Activated CD8-positive, alpha-beta memory T cell treated with anti-CD3 and anti-CD28 coated beads, Interleukin-2, amount 50 U/mL, for 48 hours (primary cell): ENCODE measurements around the gene HMMR.

Experiments used
- DNase-seq: peaks from one replicate; pipeline ENCODE4 v3.0.0-alpha.2; 2020

Gene HMMR

DNA sequence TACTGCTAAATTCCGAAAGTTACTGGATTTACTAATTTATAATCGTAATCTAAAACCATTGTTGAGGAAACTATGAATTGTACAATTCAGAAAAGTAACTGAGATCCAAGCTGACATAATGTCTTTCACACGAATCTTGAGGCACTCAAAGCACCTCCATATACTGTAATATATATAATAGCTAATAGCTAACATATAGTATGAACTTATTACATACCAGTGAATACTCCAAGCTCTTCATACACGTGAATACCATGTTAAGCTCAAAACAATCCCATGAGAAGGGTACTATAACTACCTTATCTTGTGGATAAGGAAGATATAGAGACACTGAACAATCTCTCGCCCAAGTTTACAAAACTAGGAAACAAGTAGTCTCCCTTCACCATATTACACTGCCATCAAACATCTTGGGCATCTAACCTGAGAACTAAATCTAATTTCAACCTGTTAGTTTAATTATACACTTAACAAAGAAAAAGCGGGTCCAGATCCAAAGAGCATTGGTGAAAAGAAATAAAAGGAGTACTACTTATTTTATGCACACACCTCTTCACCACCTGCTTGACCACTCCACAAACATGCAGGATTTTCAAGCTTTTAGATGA is 1.6 kb upstream of the HMMR start:
- no peak for DNase-seq

DNA sequence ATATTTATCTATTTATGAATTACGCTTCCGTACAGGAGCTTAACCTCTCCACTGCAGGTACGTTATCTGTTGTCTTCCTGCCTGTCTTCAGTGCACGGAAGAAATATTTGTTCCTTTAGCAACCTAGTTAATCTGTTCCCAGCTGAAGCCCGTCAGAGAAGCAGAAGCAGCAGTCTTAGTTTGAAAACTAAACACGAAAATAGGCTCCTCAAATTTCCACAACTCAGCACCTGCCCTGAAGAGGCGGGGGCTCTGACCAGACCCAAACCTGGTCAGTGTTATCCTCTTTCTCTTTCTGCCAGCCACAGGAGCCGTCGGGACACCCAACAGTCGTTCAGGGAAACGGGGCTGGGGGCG is 992 bp upstream of the HMMR start:
- no peak for DNase-seq

DNA sequence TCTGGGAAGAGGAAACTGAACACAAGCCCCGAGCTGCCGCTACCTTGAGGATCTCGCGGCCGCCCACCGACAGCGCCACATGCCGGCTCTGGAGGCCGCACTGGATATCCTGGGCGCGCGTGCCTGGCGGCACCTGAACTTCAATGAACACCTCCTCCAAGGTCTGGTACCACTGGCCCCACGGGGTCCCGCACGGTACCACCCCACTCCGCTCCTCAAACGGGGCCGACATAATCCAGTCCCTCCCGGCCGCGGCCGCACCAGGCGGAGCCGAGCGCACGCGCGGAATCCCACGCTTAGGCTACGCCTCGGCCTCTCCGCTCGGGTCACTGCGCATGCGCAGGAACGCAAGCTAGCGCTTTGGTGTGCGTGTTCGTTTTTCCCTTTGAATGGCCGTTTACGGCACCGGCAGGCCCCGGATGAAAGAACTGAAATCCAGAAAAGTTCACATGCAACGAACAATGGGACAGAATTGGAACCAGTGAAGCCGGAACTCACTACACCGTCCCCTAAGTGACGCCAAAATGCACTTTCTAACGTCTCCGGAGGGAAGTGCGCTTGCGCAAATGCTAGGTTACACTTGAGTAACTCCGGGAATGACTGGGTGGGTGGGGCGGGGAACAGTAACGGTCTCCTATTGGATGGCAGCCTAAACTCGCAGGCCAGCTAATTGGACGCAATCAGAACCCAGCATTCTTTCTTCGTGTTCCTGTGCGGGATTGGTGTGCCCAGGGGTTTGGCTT is 442 bp upstream of the HMMR start, which contains the start of gene NUDCD2:
NUDCD2 (minus strand) TSS at position 284 of the 743 bp plus-strand sequence; CDS start at position 232, 52 bp downstream.
- peak; percentile 98 for DNase-seq

DNA sequence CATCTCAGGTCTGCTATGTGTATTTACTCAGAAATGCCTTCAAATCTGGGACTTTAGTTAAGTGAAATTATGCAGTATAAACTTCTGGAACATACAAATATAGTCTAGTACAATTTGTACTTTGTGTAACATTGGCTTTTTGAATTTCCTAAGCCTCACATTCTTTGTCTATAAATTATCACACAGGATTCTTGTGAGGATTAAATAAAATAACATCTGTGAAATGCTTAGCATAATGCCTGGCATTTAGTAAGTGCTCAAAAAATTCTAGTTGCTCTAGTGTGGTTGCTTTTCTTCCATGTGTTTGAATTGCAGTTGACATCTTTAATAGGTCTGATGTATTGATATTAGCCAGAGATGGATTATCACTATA is 2.6 kb downstream of the HMMR start:
- DNase-seq: no peak

DNA sequence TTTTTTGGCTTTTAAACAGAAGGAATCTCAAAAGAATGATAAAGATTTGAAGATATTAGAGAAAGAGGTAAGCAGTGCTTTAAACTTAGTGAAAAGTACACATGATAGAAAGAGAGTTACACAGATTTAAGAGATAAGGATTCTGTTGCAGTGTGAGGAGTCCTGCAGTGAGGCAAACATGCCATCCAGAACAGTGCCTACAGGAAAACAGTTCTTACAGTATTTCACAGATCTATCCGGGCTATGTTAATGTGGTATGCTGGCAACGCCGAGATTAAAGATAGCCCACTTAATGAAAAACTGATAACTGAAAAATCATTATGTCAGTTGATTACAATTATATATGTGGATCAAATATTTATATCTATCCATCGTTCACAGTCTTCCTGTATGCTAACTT is 7.2 kb downstream of the HMMR start:
- no peak for DNase-seq

DNA sequence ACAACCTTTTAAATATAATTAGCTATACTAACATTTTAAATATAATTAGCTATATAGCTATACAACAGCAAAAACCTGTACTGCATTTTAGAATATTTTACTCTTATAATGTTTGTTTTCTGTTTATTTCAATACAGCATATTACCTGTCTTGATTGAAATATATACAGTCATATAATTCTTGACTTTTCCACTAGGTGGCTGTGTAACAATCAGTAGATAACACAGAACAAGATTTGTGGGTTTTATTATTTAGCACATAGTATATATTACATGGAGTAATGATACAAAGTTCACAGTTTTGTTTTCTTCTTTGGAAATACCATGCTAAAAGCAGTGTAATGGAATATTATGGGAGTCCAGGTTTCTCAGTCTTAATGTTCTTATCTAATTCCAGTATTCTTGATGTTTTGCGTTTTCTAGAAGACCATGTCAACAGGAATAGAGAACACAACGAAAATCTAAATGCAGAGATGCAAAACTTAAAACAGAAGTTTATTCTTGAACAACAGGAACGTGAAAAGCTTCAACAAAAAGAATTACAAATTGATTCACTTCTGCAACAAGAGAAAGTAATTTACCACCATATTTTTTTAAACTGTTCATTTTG is 13.3 kb downstream of the HMMR start:
- no peak for DNase-seq

DNA sequence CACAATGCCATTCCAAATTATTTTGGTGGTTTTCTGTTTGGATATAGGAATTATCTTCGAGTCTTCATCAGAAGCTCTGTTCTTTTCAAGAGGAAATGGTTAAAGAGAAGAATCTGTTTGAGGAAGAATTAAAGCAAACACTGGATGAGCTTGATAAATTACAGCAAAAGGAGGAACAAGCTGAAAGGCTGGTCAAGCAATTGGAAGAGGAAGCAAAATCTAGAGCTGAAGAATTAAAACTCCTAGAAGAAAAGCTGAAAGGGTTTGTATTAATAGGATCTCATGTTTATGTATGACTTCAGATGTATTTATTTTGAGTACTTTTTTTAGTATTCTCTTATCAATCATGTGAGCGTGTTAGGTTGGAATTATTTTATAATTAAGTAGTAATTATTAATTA is 15.0 kb downstream of the HMMR start:
- DNase-seq: no peak

DNA sequence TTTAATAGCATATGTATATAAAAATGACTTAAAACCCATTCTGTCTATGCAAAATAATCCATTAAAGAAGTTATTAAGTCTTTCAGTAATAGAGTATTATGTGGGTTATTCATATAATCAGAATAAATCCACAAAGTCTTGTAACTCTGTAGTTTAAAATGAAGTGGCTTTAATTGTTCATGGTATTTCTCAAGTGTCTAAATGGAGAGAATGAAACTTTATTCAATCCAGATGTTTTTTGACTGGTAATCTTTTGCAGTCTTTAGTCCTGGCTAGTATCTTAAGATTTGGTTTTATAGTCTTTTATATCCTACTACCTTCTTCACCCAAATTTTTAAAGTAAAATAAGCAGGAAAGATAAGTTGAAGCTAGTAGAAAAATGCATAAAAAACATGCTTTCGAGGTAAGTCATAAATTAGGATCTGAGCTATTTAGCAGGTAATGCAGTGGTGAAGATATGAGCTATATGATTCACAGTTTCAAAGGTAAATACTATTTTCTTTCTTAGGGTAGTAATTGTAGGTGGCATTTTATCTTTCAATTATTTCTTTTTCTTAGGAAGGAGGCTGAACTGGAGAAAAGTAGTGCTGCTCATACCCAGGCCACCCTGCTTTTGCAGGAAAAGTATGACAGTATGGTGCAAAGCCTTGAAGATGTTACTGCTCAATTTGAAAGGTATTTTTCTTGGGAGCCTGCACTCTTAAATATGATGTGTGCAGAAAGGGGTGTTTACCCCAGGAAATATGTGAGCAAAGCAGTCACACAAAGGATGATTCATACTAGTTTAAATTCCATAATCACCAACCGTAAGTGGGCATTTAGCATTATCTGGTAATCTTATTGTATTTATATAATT is 17.9 kb downstream of the HMMR start:
- DNase-seq: no peak

DNA sequence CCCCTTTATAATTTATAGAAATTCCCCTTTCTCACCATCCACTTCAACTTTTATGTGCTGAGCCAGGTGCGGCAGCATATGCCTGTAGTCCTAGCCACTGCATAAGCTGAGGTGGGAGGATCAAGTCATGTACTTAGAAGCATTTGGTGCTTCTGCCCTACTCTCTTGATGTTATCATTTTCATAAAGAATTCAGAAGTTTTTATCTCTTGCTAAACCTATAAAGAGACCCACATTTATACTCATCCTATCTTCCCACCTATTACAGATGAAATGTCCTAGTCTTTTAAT is 18.5 kb downstream of the HMMR start:
- no peak for DNase-seq

DNA sequence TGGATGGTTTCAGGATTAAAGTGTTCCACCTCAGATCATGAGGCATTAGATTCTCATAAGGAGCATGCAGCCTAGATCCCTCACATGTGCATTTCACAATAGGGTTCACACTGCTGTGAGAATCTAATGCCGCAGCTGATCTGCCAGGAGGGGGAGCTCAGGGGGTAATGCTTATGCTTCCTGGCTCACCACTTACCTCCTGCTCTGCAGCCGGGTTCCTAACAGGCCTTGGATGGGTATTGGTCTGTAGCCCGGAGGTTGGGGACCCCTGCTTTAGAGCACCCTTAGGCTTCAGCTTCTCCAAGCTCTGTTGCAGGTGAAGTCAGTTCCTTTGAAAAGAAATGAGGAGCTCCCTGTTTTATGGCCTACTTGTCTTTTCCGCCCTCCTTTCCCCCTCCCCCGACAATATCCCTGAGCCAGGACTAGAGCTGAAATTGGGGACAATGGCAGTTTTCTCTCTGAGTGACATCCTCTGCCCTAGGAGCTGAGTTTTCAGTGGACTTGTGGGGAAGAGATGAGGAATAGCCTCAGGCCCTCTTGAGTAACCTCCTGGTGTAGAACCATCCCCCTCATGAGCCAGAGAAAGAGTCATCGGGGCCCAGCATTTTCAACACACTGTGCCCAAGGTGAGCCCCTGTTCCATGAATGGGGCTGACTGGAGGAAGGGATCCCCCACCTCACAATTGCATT is 28.8 kb downstream of the HMMR start:
- no peak for DNase-seq

DNA sequence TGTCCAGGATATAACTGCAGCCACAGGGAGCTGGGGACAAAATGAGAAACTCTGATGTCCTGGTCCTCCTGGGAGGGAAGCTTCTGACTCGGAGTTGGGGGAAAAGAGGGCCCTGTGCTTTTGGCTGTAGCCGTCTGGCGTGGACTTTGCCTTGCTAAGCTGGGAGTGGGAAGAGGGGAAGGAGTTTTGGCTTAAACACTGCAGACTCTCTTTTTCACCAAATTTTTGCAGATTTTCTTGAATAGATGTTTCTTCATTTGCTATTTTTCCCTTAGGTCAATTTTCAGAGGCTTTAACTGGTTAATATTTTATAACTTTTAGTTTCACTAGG is 29.3 kb downstream of the HMMR start:
- DNase-seq: no peak

DNA sequence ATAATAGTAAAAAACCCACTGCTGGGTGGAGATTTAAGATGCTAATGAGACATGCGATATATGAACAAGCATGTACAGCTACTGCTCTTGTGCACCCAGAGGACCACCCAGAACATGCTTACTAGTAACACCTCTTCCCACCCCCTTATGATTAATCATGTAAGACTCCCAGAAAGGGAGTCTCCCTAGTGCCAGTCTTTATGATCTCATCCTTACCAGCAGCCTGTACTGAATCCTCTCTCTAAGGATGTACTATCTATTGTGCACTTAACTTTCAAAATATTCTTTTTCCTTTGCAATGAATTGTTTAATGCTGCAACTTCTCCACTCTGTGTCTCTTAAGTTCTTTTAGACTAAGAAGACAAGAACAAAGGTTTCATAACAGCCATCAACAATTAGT is 35.9 kb downstream of the HMMR start:
- DNase-seq: no peak

DNA sequence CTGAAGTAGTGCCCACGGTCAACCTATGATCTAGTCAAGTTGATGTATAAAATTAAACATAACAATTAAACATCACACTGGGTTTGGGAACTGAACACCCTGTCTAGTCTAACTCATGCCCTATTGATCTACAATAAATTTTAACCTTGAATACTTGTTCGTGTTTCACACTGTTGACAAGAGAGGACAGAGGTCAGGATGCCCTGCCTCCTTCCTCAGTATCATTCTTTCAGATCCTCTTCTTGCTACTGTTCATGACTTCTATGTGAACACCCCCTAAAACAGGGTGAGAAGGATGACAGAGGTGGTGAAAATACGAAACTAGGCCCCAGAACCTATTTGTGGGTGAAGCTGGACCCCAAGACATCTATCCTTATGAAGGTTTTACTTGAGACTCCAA is 36.9 kb downstream of the HMMR start:
- no peak for DNase-seq

DNA sequence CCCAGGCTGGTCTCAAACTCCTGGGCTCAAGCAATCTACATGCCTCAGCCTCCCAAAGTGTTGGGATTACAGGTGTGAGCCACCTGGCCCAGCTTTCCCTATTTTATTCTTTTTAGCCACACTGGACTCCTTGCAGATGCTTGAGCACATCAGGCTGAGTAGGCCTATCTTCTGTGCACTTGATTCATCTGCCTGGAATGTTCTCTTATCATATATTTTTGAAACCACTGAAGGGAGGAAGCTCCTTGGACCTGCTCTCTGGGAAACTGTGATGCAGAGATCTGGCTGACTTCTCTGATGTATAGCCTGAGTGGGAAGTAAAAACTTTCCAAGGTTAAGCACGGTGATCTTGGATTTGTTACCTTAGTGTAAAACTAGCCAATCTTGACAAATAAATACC is 38.5 kb downstream of the HMMR start:
- DNase-seq: no peak

DNA sequence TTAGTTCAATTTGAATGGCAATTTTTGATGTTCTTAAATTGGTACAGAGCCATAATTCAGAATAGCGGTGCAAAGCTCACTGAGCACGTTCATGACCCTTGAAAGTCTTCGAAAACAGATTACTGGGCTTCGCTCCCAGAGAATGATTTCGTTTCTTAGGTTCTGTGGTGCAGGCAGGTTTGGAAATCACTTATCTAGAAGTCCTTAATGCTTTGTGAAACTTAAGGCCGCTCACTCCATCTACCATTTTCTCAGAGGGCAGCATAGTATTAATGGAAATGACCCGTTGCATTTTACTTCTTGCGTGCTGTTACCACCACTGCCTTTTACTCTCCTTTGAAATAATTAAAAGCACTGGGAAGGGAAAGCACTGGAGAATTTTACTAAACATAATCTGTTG is 42.1 kb downstream of the HMMR start:
- no peak for DNase-seq

DNA sequence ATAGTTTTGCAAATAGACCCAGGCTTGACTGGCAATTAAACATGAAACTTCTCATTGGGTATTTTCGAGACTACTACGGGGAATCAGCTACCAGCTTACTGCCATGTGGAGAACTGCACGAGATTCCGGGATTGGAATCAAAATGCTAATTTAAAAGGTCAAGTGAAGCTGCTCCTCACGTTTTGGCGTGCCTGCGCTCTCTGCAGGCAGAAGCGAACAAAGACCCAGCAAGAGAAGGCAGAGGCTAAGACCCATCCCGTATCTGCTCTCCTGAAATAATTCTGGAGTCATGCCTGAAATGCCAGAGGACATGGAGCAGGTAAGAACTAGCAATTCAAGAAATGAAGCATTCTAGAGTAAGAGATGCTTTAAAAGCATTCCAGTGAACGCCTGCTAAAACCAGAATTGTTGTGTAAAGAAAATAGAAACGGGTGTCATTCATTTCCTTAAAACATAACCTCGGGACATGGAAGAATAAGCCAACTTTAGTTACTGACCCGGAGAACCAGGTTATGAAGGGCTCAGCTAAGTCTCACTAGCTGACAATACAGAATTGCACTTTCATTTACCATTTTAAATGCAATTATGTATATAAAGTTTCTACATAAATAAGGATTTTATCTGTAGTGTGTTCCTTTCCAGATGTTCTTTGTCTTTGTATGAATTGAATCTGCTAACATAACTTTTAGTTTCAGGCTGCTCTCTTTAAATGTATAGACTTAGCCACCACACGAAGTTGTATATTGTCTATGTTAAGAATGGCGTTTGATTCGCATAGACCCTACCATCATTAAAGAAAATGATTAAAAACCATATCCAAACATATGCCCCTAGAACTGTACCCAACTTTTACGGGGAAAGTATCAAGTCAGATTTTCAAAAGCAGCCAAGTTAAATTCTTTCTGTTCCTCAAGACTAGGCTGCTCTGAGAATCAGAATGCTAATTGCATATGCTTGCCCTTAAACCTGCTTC is 43.0 kb downstream of the HMMR start:
- DNase-seq: peak; percentile 65

DNA sequence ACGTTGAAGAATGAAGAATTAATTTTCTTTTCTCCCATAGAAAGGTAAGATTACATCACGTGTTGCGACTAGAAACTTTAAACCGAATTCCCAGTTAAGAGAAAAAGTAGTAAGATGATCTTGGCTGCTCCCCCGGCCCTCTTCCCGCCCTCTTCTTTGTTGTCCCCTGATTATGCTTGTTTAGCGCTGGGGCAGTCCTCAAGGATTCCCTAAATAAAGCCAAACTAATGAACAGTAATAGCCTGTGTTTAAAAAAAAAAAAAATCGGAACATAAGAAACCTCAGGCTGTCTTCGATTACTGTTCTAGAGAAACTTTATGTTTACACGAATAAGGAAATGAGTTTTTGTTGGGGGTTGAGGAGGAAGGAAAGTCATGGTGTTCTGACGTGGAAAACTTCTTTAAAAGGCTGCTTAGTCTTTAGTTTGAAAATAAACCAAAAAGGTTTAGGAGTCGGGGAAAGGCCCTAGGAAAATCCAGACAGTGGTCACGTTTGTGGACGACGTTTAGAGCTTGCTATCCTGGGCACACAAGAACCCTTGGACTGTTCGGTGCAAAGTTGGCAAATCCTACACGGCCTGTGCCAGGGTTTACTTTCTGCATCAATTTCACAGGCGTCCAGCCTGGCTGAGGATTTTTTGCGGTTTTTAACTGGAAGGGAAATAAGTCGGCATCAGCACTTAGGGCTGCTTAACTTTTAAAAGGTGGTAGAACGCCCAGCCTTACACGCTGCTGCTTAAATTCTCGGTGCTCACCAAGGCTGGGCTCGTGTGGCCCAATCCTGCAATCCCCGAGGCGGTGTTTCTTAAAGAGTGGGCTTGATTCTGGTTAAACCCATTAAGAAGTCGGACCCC is 43.9 kb downstream of the HMMR start:
- peak; percentile 70 for DNase-seq

DNA sequence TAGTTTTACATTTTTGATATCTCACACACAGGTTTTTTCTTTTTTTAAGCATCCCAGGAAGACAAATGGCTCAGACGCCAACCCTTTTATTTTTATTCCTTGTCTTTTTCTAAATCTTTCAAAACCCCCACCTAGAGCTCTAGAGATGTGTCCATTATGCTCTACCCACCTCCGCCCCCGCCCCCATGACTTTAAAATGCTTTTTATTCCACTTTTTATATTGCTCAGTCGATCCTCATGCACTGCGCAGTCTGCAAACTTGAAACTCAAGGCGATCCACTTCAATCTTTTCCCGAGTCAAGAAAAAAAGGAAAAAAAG is 44.6 kb downstream of the HMMR start:
- DNase-seq: no peak

DNA sequence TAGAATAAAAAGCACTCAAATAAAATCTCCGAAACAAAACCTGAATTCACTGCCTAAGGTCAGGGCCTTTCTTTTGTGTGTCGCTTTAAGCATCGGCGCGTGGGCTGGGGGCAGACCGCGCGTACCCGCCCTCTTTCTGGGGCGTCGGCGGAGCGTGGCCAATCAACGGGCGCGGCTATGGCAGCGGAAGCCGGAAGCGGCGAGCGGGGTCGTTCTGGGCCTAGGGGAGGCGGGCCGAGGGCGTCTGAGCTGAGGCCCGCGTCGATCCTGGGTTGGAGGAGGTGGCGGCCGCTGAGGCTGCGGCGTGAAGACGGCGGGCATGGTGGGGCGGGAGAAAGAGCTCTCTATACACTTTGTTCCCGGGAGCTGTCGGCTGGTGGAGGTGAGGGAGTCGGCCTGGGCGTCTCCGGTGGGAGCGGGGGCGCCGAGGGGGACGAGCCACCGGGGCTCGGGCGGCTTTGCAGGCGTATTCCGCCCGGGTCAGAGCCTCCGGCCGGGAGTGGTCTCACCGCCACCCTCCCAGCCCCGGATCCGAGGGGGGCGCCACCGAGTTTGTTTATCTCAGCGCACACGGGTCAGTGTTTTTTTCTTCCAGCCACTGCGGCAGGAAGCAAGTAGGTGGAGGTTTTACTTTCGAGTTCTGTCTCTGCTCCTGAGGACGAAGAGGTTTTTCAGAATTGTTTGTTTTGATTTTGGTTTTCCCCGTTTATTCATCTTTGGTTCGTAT is 45.1 kb downstream of the HMMR start, which contains the start of gene MAT2B:
MAT2B (plus strand) TSS at position 252 of the 727 bp plus-strand sequence; CDS start at position 320, 68 bp downstream.
- peak; percentile 96 for DNase-seq

DNA sequence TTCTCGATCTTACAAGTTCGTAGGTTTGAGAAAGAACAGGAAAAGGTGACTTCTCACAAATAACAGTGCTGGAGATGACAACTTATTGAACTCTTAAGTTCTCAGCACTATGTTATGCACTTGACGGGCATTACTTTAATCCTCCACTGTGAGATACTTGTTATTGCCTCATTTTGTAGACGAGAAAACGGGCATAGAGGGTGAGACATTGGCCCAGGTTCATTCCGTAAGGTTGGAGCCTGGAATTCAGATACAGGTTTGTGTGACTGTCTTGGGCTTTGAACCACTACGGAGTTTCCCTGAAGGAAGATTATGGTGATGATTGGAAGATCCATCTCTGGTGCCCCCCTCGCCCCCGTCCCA is 45.6 kb downstream of the HMMR start:
- DNase-seq: no peak

DNA sequence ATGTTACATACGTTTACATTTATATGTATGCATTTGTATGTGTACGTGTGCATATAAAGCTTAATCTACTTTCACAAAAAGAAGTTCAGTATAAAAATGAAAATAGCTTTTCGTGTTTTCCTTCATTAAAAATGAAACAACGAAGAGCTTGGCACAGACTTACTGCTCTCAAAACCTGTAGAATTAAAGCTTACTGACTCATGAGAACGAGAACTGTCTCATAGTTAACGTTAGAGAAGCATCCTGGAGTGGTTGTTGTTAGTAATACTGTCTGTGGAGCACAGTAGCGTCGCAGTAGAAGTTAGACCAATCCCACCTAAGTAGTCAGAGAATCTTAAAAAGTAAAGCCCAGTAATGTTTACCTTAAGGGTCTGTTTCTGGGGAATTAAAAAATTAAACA is 46.3 kb downstream of the HMMR start:
- DNase-seq: no peak
